Left lobe of liver (tissue), 2 donors: ENCODE results near the gene SLC3A2. TPM values are rescaled to one million over a fixed set of nuclear protein-coding genes. Genes with fewer than 3 reads are reported as not detected.
A peak's percentile ranks its signal among the peaks of the same experiment; 100 is the strongest.
"Not testable (repeated sequence)": the region's sequence is repeated elsewhere in the genome, so short reads cannot be mapped to it uniquely, and the experiment has no call there.

Experiments used
- ATAC-seq: fragments of 200-7000 bp; cut with Tn5 transposase; one replicate; pipeline ENCODE4 v1.9.1; 2020; ENCODE audit warnings: mild to moderate bottlenecking, moderate library complexity
- DNase-seq: peaks from one replicate; pipeline ENCODE4 v3.0.0-alpha.2; 2020; ENCODE audit warnings: low spot score
- total RNA-seq: library from RNA; stranded (reverse); gene quantifications from one replicate; pipeline ENCODE4 v1.2.1, GENCODE V29; 2021
- donor health status: DM: no; HTN: no; CAD: no; lungs with moderate emphysema.
- donor health status: DM: no; HTN: yes; CAD: no.

SLC3A2 gene
- total RNA-seq, 1 donor from 2014 or later: 64.8 TPM

DNA sequence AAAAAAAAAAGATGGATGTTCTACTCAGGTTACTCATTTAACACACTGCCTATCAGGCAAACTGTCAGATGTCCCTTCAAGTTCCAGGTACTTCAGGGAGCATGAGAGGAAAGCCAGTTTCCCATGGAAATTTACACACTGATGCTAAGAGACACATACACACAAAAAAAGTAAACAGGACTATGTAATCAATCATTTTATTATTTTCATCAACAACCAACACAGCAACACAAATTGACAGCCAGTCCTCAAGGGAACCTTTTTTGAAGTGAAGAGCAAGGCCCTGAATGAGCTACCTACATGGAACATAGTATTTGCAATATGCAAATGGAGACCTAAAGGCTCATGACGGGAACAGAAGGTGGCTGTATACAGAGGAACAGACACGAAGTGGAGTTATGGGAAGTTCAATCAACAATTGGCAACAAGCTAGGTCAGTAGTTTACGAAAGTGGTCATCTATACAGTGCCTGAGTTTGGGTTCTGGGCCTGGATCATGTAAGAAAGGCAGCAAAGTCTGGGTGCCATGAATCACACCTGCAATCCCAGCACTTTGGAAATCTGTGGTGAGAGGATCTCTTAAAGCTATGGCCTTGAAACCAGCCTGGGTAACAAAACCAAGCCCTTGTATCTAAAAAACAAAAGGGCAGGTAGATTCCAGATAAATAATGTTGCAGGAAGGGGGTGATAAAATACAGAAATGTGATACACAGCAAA lies 28.7 kb upstream of the SLC3A2 start:
- ATAC-seq (no peak), DNase-seq (no peak)

DNA sequence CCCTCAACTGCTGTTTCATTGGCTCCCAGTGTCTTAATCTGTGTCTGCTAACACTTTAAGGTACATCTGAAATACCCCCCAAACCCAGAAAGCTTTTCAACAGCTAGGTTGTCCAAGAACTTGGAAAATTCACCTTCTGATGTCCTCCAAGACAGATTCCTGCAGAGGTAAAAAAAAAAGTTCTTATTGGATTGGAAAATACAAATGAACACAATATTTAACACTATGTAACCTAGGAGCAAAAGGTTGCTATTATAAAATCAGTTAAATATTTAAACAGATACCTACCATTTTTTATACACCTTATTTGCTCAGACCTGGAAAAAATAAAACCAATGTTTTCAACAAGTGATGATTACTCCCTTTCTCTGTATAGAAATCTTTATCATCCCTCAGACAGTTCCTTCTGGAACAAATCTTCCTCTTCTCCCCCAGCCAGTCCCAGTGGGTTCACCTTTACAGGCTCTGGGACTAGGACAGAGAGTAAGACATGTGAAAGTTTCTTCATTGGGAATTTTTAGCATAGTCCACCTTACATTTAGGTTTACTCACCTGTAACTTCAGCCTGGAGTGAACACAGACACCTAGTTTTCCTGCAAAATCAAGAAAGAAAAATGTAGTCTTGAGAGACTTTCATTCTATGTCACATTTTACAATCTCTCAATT lies 28.0 kb upstream of the SLC3A2 start:
- no peak for DNase-seq
- no peak for ATAC-seq

DNA sequence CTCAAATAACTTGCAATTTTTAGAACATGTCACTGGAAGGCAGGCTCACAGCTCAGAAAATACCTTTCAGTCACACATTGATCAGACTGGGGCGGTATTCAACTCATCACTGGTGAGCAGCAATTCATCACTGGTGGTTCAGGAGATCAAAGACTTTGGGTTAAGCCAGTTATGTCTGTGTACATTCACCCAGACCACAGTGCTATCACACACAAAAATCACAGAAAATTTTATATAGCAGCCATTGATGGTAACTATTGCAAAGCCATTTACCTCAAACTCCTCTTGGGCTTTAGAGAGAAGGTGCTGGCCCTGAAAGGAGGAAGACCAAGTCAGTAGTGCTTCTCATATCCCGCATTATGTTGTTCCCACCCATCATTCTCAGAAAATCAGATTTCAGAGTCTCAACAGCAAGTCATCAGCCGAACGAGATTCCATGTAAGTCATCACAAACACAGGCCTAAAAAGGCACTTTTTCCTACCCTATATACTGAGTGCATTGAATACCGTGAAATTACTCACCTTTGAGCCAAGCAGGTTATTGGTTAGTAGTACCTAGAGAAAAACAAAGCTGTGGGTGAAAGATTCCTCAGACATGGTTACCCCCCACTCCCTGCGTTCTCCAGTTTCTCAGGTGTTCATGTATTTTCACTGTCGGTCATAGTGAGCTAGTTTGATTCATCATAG lies 27.3 kb upstream of the SLC3A2 start:
- DNase-seq (no peak), ATAC-seq (no peak)

DNA sequence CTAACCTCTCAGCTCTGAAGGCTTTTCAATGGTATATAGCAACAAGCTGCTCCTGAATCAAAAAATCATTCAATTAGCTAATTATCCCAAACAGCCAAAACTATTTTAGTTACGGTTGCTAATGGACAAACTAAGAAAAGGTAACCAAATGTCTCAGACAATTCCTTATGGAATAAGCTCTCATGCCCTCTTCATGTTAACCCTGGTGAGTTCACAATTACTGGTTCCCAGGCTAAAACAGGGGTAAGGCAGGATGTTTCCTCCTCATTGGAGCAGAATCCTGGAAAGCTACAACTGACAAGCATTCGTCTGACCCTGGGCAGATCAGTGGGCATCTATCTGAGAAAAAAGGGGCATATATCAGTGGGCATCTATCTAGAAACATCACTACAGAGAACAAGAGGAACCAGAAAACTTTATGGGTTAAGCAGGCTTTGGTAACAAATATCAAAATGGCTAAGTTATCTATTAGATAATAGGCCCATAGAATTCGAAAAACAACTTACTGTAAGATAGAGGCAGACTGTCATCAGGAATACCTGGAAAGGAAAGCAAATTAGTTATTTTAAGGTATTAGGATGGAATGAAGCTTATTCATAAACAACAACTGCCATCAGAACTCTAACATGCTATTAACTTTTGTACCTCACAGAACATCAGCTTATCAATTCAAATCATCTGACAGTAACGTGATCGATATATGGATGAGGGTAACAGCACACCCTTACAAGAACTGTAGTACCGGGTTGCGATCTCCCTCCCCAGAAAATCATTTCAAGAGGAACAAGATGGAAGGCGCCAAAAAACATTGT lies 26.5 kb upstream of the SLC3A2 start:
- no peak for DNase-seq

GRCh38 chr11:62854825-62855570 lies 25.7 kb upstream of the SLC3A2 start:
- no peak for DNase-seq
- ATAC-seq: peak; percentile 11

More for the DNA sequence above, 26.5 kb upstream of the SLC3A2 start:
- no peak for ATAC-seq

- peak; percentile 97 for ATAC-seq
Observed at GRCh38 chr11:62855571-62856332, 24.9 kb upstream of the SLC3A2 start.

GRCh38 chr11:62856333-62856895 lies 24.3 kb upstream of the SLC3A2 start:
- ATAC-seq: peak; percentile 22
- DNase-seq: no peak

More at GRCh38 chr11:62855571-62856332, 24.9 kb upstream of the SLC3A2 start:
- DNase-seq: peak; percentile 97

DNA sequence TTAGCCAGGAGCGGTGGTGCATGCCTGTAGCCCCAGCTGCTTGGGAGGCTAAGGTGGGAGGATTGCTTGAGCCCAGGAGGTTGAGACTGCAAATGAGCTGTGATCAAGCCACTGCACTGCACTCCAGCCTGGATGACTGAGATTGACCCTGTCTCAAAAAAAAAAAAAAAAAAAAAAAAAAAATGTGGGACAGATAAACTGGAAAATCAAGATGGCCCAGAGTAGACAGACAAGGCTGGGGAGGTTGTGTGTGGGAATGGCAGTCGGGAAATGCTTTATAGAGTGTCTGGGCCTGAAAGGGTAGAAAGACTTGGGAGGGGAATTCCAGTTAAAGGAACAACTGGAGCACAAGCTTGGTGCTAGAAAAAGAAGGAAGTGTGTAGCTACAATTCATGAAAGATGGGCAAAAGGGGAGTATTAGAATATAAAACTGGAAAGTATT lies 23.1 kb upstream of the SLC3A2 start:
- no peak for DNase-seq
- ATAC-seq: no peak

- no peak for DNase-seq
- no peak for ATAC-seq
Observed at GRCh38 chr11:62858201-62858600, 22.5 kb upstream of the SLC3A2 start.

DNA sequence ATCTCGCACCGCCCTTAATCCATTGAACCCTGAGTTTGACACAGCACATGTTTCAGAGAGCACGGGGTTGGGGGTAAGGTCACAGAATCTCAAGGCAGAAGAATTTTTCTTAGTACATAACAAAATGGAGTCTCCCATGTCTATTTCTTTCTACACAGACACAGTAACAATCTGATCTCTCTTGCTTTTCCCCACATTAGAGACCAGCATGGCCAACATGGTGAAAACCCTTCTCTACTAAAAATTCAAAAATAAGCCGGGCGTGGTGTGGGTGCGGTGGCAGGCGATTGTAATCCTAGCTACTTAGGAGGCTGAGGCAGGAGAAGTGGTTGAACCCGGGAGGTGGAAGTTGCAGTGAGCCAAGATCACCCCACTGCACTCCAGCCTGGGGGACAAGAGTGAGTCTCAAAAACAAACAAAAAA lies 21.4 kb upstream of the SLC3A2 start:
- ATAC-seq, DNase-seq: not testable (repeated sequence)

DNA sequence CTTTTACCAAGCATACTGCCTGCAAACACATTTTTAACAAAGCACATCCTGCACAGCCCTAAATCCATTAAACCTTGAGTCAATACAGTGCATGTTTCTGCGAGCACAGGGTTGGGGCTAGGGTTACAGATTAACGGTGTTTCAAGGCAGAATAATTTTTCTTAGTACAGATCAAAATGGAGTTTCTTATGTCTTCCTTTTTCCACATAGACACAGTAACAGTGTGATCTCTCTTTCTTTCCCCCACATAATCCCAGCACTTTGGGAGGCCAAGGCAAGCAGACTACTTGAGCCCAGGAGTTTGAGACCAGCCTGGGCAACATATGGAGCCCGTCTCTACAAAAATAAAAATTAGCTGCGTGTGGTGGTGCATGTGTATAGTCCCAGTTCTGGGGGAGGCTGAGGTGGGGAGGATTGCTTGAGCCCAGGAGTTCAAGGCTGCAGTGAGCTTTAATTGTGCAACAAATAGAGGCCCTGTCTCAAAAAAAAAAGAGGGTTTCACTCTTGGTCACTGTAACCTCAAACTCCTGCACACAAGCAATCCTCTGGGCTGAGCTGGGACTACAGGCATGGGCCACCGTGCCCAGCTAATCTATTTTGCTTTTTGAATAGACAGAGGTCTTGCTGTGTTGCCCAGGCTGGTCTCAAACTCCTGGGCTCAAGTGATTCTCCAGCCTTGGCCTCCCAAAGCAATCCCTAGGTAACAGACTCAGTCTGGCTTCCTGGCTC lies 19.7 kb upstream of the SLC3A2 start:
- ATAC-seq: no peak
- DNase-seq: no peak

DNA sequence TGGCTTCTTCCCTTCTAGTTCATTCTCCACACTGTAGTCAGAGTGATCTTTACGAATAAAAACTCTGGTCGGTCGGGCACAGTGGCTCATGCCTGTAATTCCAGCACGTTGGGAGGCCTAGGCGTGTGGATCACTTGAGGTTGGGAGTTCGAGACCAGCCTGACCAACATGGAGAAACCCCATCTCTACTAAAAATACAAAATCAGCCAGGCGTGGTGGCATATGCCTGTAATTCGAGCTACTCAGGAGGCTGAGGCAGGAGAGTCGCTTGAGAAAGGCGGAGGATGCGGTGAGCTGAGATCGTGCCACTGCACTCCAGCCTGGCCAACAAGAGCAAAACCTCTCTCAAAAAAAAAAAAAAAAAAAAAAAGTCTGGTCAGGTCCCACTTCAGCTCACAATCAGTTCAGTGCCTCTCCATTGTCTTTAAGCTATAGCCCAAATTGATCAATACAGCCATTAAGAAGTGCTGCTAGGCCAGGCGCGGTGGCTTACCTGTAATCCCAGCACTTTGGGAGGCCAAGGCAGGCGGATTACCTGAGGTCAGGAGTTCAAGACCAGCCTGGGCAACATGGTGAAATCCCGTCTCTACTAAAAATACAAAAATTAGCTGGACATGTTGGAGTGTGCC lies 19.0 kb upstream of the SLC3A2 start:
- DNase-seq, ATAC-seq: not testable (repeated sequence)

- ATAC-seq: no peak
- DNase-seq: no peak
Observed at GRCh38 chr11:62863687-62864335, 16.9 kb upstream of the SLC3A2 start.

GRCh38 chr11:62865635-62866034 lies 15.1 kb upstream of the SLC3A2 start:
- no peak for DNase-seq

DNA sequence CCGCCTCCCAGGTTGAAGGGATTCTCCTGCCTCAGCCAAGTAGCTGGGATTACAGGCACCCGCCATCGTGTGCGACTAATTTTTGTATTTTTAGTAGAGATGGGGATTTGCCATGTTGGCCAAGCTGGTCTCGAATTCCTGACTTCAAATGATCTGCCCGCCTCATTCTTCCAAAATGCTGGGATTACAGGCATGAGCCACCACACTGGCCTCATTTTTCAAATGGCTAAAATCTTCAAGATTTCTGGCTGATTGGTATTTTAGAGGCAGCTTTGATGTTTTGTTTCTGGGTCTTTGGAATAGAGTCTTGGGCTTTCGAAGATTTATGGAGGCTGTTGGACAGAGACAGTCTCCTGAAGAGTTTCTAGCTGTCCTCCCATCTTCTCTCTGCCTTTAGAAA lies 5.8 kb upstream of the SLC3A2 start:
- no peak for ATAC-seq
- no peak for DNase-seq

More at GRCh38 chr11:62865635-62866034, 15.1 kb upstream of the SLC3A2 start:
- ATAC-seq: no peak

DNA sequence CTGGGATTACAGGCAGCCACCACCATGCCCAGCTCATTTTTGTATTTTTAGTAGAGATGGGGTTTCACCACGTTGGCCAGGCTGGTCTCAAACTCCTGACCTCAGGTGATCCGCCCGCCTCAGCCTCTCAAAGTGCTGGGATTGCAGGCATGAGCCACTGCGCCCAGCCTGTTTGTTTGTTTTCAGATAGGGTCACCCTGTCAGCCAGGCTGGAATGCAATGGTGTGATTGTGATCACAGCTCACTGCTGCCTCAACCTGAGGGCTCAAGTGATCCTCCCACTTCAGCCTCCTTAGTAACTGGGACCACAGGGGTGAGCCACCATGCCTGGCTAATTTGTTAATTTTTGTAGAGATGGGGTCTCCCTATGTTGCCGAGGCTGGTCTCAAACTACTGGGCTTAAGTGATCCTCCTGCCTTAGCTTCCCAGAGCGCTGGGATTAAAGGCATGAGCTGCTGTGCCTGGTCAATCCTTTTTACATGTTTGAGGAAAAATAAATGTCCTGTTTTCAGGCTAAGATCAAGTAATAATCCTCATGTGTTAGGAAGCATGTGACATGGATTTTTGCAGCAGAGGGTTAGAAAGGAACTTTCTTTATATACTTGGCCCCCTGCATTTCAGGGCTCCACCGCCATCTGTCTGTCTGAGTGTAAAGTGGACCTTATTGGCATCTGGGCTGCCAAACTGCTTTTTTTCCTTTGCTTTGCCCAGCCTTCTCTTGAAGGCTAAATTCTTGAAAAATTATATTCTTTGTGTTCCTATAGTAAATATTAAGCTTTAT lies 4.8 kb upstream of the SLC3A2 start:
- peak; percentile 7 for ATAC-seq
- no peak for DNase-seq

GRCh38 chr11:62876712-62877111 lies 4.0 kb upstream of the SLC3A2 start:
- DNase-seq: no peak
- no peak for ATAC-seq
